ENCODE results near the gene RSU1.

Gene RSU1

DNA sequence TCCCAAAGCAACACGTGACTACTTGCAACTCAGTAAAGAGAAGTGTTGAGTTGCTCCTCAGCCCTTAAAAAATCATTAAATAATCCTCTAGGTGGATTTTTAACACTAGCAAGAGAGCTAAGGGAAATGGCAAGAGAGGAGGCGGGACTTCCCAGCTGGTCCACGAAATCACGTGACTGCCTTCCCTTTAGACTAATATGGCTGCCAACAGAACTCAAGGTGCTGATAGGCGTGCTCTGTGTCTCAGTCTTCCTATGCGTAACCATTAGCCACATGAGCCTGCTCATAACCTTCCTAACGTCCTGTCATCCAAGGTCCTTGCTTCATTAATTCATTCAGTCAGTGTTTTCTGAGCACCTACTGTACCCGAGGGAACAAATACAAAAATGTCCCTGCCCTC lies 66.0 kb downstream of the RSU1 start:
- Histone ChIP-seq H3K9ac (ENCODE audit: low read length) (no peak overlapping the region), H2BK12ac (ENCODE audit: low read length in 2 of 2) (no peak overlapping the region), H2BK120ac (ENCODE audit: low read depth, low read length) (no peak overlapping the region), H2BK15ac (ENCODE audit: low read depth, poor library complexity, severe bottlenecking) (no peak overlapping the region), H3K27ac (ENCODE audit: low read length, poor library complexity, severe bottlenecking) (no peak overlapping the region), H3K79me1 (replicated peaks; ENCODE audit: low read length, poor library complexity, severe bottlenecking) (peaks cover 14% of the 10 kb centered on the region), H3K36me3 (ENCODE audit: control insufficient read depth in 1 of 2, insufficient read depth in 2 of 2, low read depth in 1 of 2, low read length in 2 of 2) (peaks cover 24 to 82% of the 10 kb centered on the region in 2 experiments), H3K4ac (ENCODE audit: low read depth in 1 of 2, low read length in 2 of 2) (no peak overlapping the region), H4K91ac (ENCODE audit: low read length) (no peak overlapping the region), H3K9me3 (ENCODE audit: control insufficient read depth, low read length) (no peaks in the 10 kb centered on the region), H3K4me3 (ENCODE audit: insufficient read depth in 1 of 2, low read depth in 1 of 2, low read length in 2 of 2) (no peak overlapping the region), H3K4me2 (ENCODE audit: low read length, poor library complexity, severe bottlenecking) (no peak overlapping the region), H4K8ac (ENCODE audit: low read length) (no peak overlapping the region), H2BK5ac (ENCODE audit: low read depth, low read length, poor library complexity, severe bottlenecking) (no peak overlapping the region), H2AK5ac (ENCODE audit: low read length, severe bottlenecking) (no peak overlapping the region), H3K23ac (ENCODE audit: low read length in 2 of 2) (no peak overlapping the region), H3K27me3 (ENCODE audit: control insufficient read depth in 1 of 2, insufficient read depth in 1 of 2, low read length in 2 of 2) (no peaks in the 10 kb centered on the region), H2AFZ (ENCODE audit: low read depth, low read length) (no peak overlapping the region), H3K18ac (ENCODE audit: low read depth in 1 of 2, low read length in 2 of 2) (no peak overlapping the region), H3K14ac (ENCODE audit: low read length in 2 of 2) (no peak overlapping the region), H3K4me1 (ENCODE audit: control insufficient read depth, insufficient read depth, low read depth, low read length) (no peaks in the 10 kb centered on the region)
- no peak for DNase-seq
- 93% methylated on average over 8 of the region's 8 CpGs for WGBS

DNA sequence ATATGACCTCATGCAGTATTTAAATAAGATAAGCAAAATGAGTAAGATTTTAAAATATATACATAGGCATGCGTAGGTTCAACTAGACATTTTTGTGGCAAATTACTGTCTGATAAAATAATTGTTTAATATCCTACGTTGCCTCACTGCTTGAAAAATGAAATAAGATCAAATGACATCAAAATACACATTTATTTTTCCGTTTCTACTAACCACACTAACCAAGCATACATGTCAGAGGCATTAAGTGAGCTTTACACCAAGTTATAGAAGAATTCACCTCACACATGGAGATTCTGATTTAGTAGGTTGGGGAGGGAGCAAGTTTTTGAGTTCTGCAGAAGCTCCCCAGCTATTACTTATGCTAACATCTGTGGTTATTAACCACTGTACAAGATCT lies 66.8 kb downstream of the RSU1 start:
- Histone ChIP-seq H3K4me3 (ENCODE audit: insufficient read depth in 1 of 2, low read depth in 1 of 2, low read length in 2 of 2) (no peak overlapping the region), H2AK5ac (ENCODE audit: low read length, severe bottlenecking) (no peak overlapping the region), H3K23ac (ENCODE audit: low read length in 2 of 2) (no peak overlapping the region), H3K27me3 (ENCODE audit: control insufficient read depth in 1 of 2, insufficient read depth in 1 of 2, low read length in 2 of 2) (no peaks in the 10 kb centered on the region), H2BK120ac (ENCODE audit: low read depth, low read length) (no peak overlapping the region), H3K4me1 (ENCODE audit: control insufficient read depth, insufficient read depth, low read depth, low read length) (no peaks in the 10 kb centered on the region), H3K36me3 (ENCODE audit: control insufficient read depth in 1 of 2, insufficient read depth in 2 of 2, low read depth in 1 of 2, low read length in 2 of 2) (peaks cover 26 to 90% of the 10 kb centered on the region in 2 experiments), H4K8ac (ENCODE audit: low read length) (no peak overlapping the region), H3K9ac (ENCODE audit: low read length) (no peak overlapping the region), H2BK5ac (ENCODE audit: low read depth, low read length, poor library complexity, severe bottlenecking) (no peak overlapping the region), H4K91ac (ENCODE audit: low read length) (no peak overlapping the region), H3K4ac (ENCODE audit: low read depth in 1 of 2, low read length in 2 of 2) (no peak overlapping the region), H3K27ac (ENCODE audit: low read length, poor library complexity, severe bottlenecking) (no peak overlapping the region), H3K18ac (ENCODE audit: low read depth in 1 of 2, low read length in 2 of 2) (no peak overlapping the region), H2AFZ (ENCODE audit: low read depth, low read length) (no peak overlapping the region), H3K9me3 (ENCODE audit: control insufficient read depth, low read length) (no peaks in the 10 kb centered on the region), H2BK15ac (ENCODE audit: low read depth, poor library complexity, severe bottlenecking) (no peak overlapping the region), H3K14ac (ENCODE audit: low read length in 2 of 2) (no peak overlapping the region), H3K4me2 (ENCODE audit: low read length, poor library complexity, severe bottlenecking) (no peak overlapping the region), H2BK12ac (ENCODE audit: low read length in 2 of 2) (no peak overlapping the region), H3K79me1 (replicated peaks; ENCODE audit: low read length, poor library complexity, severe bottlenecking) (peaks cover 14% of the 10 kb centered on the region)
- 94% methylated on average over 2 of the region's 3 CpGs for WGBS
- DNase-seq = no peak

DNA sequence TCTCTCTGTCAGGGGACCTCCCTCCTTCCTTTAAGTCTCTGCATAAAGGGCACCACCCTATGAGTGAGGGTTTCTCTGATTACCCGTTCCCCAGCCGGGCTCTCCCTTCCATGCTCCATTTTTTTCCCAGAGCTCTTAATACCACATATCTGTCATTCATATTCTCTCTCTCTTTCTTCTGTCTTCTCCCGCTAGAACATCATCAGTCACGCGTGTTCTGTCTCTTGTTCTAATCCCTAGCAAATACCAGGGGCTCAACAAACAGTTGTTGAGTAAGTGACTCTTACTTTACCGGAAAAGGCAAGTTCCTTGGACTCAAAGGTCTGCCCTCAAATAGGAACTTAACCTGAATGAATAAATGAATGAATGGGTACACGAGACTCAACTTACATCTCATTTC lies 68.5 kb downstream of the RSU1 start:
- H3K18ac ChIP-seq (ENCODE audit: low read depth in 1 of 2, low read length in 2 of 2) = no peak overlapping the region
- H4K8ac ChIP-seq (ENCODE audit: low read length) = no peak overlapping the region
- no peak overlapping the region for H3K27ac ChIP-seq (ENCODE audit: low read length, poor library complexity, severe bottlenecking)
- WGBS = 95% methylated on average over 6 of the region's 7 CpGs
- no peak overlapping the region for H4K91ac ChIP-seq (ENCODE audit: low read length)
- H3K4me3 ChIP-seq (ENCODE audit: insufficient read depth in 1 of 2, low read depth in 1 of 2, low read length in 2 of 2) = no peak overlapping the region
- no peak overlapping the region for H3K4me2 ChIP-seq (ENCODE audit: low read length, poor library complexity, severe bottlenecking)
- H2BK12ac ChIP-seq (ENCODE audit: low read length in 2 of 2) = no peak overlapping the region
- no peak for DNase-seq
- no peaks in the 10 kb centered on the region for H3K9me3 ChIP-seq (ENCODE audit: control insufficient read depth, low read length)
- no peaks in the 10 kb centered on the region for H3K27me3 ChIP-seq (ENCODE audit: control insufficient read depth in 1 of 2, insufficient read depth in 1 of 2, low read length in 2 of 2)
- no peak overlapping the region for H2BK15ac ChIP-seq (ENCODE audit: low read depth, poor library complexity, severe bottlenecking)
- peaks cover 26 to 94% of the 10 kb centered on the region in 2 experiments for H3K36me3 ChIP-seq (ENCODE audit: control insufficient read depth in 1 of 2, insufficient read depth in 2 of 2, low read depth in 1 of 2, low read length in 2 of 2)
- no peak overlapping the region for H3K14ac ChIP-seq (ENCODE audit: low read length in 2 of 2)
- no peak overlapping the region for H2BK120ac ChIP-seq (ENCODE audit: low read depth, low read length)
- H3K4me1 ChIP-seq (ENCODE audit: control insufficient read depth, insufficient read depth, low read depth, low read length) = no peaks in the 10 kb centered on the region
- H3K4ac ChIP-seq (ENCODE audit: low read depth in 1 of 2, low read length in 2 of 2) = no peak overlapping the region
- H3K79me1 ChIP-seq (replicated peaks; ENCODE audit: low read length, poor library complexity, severe bottlenecking) = peaks cover 17% of the 10 kb centered on the region
- no peak overlapping the region for H3K23ac ChIP-seq (ENCODE audit: low read length in 2 of 2)
- H2AFZ ChIP-seq (ENCODE audit: low read depth, low read length) = no peak overlapping the region
- no peak overlapping the region for H2AK5ac ChIP-seq (ENCODE audit: low read length, severe bottlenecking)
- H2BK5ac ChIP-seq (ENCODE audit: low read depth, low read length, poor library complexity, severe bottlenecking) = no peak overlapping the region
- H3K9ac ChIP-seq (ENCODE audit: low read length) = no peak overlapping the region

DNA sequence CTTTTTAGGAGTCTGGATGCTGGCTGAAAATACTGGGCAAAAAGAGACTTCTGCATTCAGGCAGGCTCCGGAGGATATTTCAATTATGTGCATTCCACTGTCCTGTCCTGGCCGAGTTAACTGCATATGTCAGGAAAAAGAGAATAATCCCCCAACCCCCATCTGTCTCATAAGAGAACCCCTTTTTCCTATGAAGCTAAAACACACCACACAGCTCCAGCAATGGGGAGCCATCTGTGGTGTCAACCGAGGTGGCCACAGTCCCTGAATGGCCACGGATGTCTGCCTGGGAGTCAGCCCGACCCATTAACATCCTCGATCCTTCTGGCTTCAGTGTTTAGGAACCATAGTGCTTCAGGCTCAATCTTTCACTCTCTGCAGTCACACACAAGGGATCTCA lies 70.4 kb downstream of the RSU1 start:
- Histone ChIP-seq H3K36me3 (ENCODE audit: control insufficient read depth in 1 of 2, insufficient read depth in 2 of 2, low read depth in 1 of 2, low read length in 2 of 2) (peaks cover 21 to 93% of the 10 kb centered on the region in 2 experiments), H3K4me3 (ENCODE audit: insufficient read depth in 1 of 2, low read depth in 1 of 2, low read length in 2 of 2) (no peak overlapping the region), H3K9ac (ENCODE audit: low read length) (no peak overlapping the region), H2AK5ac (ENCODE audit: low read length, severe bottlenecking) (no peak overlapping the region), H3K27ac (ENCODE audit: low read length, poor library complexity, severe bottlenecking) (no peak overlapping the region), H2BK5ac (ENCODE audit: low read depth, low read length, poor library complexity, severe bottlenecking) (no peak overlapping the region), H3K4me1 (ENCODE audit: control insufficient read depth, insufficient read depth, low read depth, low read length) (no peaks in the 10 kb centered on the region), H3K14ac (ENCODE audit: low read length in 2 of 2) (no peak overlapping the region), H4K91ac (ENCODE audit: low read length) (no peak overlapping the region), H3K27me3 (ENCODE audit: control insufficient read depth in 1 of 2, insufficient read depth in 1 of 2, low read length in 2 of 2) (no peaks in the 10 kb centered on the region), H3K9me3 (ENCODE audit: control insufficient read depth, low read length) (no peaks in the 10 kb centered on the region), H4K8ac (ENCODE audit: low read length) (no peak overlapping the region), H2BK12ac (ENCODE audit: low read length in 2 of 2) (no peak overlapping the region), H3K4me2 (ENCODE audit: low read length, poor library complexity, severe bottlenecking) (no peak overlapping the region), H3K79me1 (replicated peaks; ENCODE audit: low read length, poor library complexity, severe bottlenecking) (peaks cover 17% of the 10 kb centered on the region), H3K18ac (ENCODE audit: low read depth in 1 of 2, low read length in 2 of 2) (no peak overlapping the region), H3K4ac (ENCODE audit: low read depth in 1 of 2, low read length in 2 of 2) (no peak overlapping the region), H3K23ac (ENCODE audit: low read length in 2 of 2) (no peak overlapping the region), H2AFZ (ENCODE audit: low read depth, low read length) (no peak overlapping the region), H2BK15ac (ENCODE audit: low read depth, poor library complexity, severe bottlenecking) (no peak overlapping the region), H2BK120ac (ENCODE audit: low read depth, low read length) (no peak overlapping the region)
- WGBS = 95% methylated on average over 6 of the region's 6 CpGs
- no peak for DNase-seq
